GM12878 (cell line): Measurements from ENCODE around the gene SULT1A3. TPM values are rescaled to one million over a fixed set of nuclear protein-coding genes. Genes with fewer than 3 reads are reported as not detected.

Experiments
- ATAC-seq: fragments of 200-7000 bp; cut with Tn5 transposase; 3 replicates; pipeline ENCODE4 v1.9.1; 2020; ENCODE audit warnings: mild to moderate bottlenecking, moderate library complexity
- BruUV-seq: library from RNA; stranded (reverse); fragments of 400-500 nt; replicated peaks from 2 replicates; lab custom pipeline; 2021; lab: Mats Ljungman, UMichigan
- CTCF ChIA-PET: fragments of 300-600 bp; sonication (Branson Sonifier 250); formaldehyde crosslinking; extraction: SDS; loops from one replicate; lab custom pipeline; 2021; ENCODE audit warnings: inconsistent platforms; lab: Yijun Ruan, JAX
- POLR2A ChIA-PET: fragments of 350-600 bp; formaldehyde crosslinking; extraction: SDS; loops from one replicate; lab custom pipeline; 2021; ENCODE audit warnings: inconsistent platforms; lab: Charles Lee
- RAD21 ChIA-PET: fragments of 300-600 bp; sonication (Branson Sonifier 250); formaldehyde crosslinking; loops from one replicate; lab custom pipeline; 2023; ENCODE audit warnings: antibody characterized with exemption; ENCODE audit not compliant: unreplicated experiment; lab: Charles Lee
- SMC1A ChIA-PET: fragments of 300-600 bp; sonication (Branson Sonifier 250); formaldehyde crosslinking; loops from one replicate; lab custom pipeline; 2023; ENCODE audit not compliant: unreplicated experiment, uncharacterized antibody; lab: Charles Lee
- DNase-seq: peaks from one replicate; pipeline ENCODE4 v3.0.0-alpha.2; 2011; ENCODE audit warnings: low read depth, low spot score
- FAIRE-seq: peaks from 3 replicates; lab custom pipeline; 2011; peaks lifted over from hg19 to GRCh38; lab: Jason Lieb, UNC
- H2AFZ ChIP-seq: 2 replicates; pipeline ENCODE4 v1.6.0; 2011; ENCODE audit warnings: low read depth, low read length, control low read depth; ENCODE audit not compliant: control insufficient read depth
- H3K27ac ChIP-seq: 2 replicates; pipeline ENCODE4 v1.5.1; 2011; ENCODE audit warnings: control low read depth; ENCODE audit not compliant: control insufficient read depth, insufficient read depth
- H3K27me3 ChIP-seq, 2 experiments: replicated peaks in 1 of 2; 2 replicates each; pipeline versions ENCODE4 v1.6.0 to v1.6.1; 2011; ENCODE audit warnings: low read length in 1 of 2; ENCODE audit not compliant: control insufficient read depth in 2 of 2, insufficient read depth in 2 of 2
- H3K36me3 ChIP-seq, 2 experiments: 2 replicates each; pipeline ENCODE4 v1.5.1; 2011; ENCODE audit warnings: low read length in 1 of 2; ENCODE audit not compliant: control insufficient read depth in 2 of 2, insufficient read depth in 2 of 2
- H3K4me1 ChIP-seq: 2 replicates; pipeline ENCODE4 v1.6.1; 2011; ENCODE audit warnings: mild to moderate bottlenecking, low read length, moderate library complexity, mixed read lengths; ENCODE audit not compliant: control insufficient read depth, insufficient read depth
- H3K4me2 ChIP-seq: 2 replicates; pipeline ENCODE4 v1.6.0; 2011; ENCODE audit warnings: control low read depth; ENCODE audit not compliant: control insufficient read depth, insufficient read depth
- H3K4me3 ChIP-seq: fragments of 200-600 bp; sonication (generic); 2 replicates; pipeline ENCODE4 v1.5.1; 2016
- H3K79me2 ChIP-seq: 2 replicates; pipeline ENCODE4 v1.6.0; 2011; ENCODE audit warnings: low read length; ENCODE audit not compliant: control insufficient read depth, insufficient read depth
- H3K9ac ChIP-seq: 2 replicates; pipeline ENCODE4 v1.8.0; 2011; ENCODE audit warnings: low read length, control low read depth, mixed read lengths; ENCODE audit not compliant: control insufficient read depth, insufficient read depth
- H3K9me3 ChIP-seq: replicated peaks from 3 replicates; pipeline ENCODE4 v1.5.1; 2011; ENCODE audit warnings: mild to moderate bottlenecking, low read length; ENCODE audit not compliant: control insufficient read depth, insufficient read depth
- H4K20me1 ChIP-seq: 2 replicates; pipeline ENCODE4 v1.6.0; 2011; ENCODE audit not compliant: control insufficient read depth, insufficient read depth
- BHLHE40 ChIP-seq, 2 experiments: fragments of 450-650 bp in 1 of 2; IDR thresholded peaks; 2 replicates each; pipeline ENCODE4 v1.6.1; 2011 to 2017; ENCODE audit warnings: low read depth in 2 of 2, borderline replicate concordance in 1 of 2, improper control_type of control experiment in 1 of 2, low read length in 1 of 2, mild to moderate bottlenecking in 1 of 2
- GATAD2B ChIP-seq: fragments of 450-650 bp; conservative IDR thresholded peaks from 2 replicates; pipeline ENCODE4 v1.6.1; 2017; ENCODE audit warnings: low read depth, mild to moderate bottlenecking, moderate library complexity
- HDAC6 ChIP-seq: fragments of 200-600 bp; sonication (generic); IDR thresholded peaks from one replicate; pipeline ENCODE4 v1.8.0; 2017; ENCODE audit warnings: antibody characterized with exemption; ENCODE audit not compliant: unreplicated experiment
- HDGF ChIP-seq: fragments of 450-650 bp; IDR thresholded peaks from 2 replicates; pipeline ENCODE4 v1.6.1; 2016; ENCODE audit warnings: antibody characterized with exemption
- MXI1 ChIP-seq: fragments of 150-350 bp; IDR thresholded peaks from 2 replicates; pipeline ENCODE4 v1.6.1; 2011; ENCODE audit warnings: low read depth, mild to moderate bottlenecking, inconsistent platforms, low read length, improper control_type of control experiment
- MYC ChIP-seq: IDR thresholded peaks from 2 replicates; pipeline ENCODE4 v1.6.1; 2011; ENCODE audit warnings: mild to moderate bottlenecking, low read length, moderate library complexity, inconsistent platforms; ENCODE audit not compliant: insufficient read depth, insufficient replicate concordance, insufficient read length, severe bottlenecking
- POLR2AphosphoS2 ChIP-seq: IDR thresholded peaks from 2 replicates; pipeline ENCODE4 v1.6.1; 2011; ENCODE audit warnings: low read depth, mild to moderate bottlenecking, low read length, improper control_type of control experiment, moderate library complexity
- POLR2AphosphoS5 ChIP-seq: IDR thresholded peaks from 2 replicates; pipeline ENCODE4 v1.6.1; 2011; ENCODE audit warnings: mild to moderate bottlenecking, low read length, inconsistent platforms
- POU2F2 ChIP-seq: IDR thresholded peaks from 3 replicates; pipeline ENCODE4 v1.6.1; 2011; ENCODE audit warnings: low read depth, mild to moderate bottlenecking, low read length, borderline replicate concordance
- RB1 ChIP-seq: fragments of 450-650 bp; formaldehyde crosslinking; IDR thresholded peaks from 2 replicates; pipeline ENCODE4 v1.6.1; 2017; ENCODE audit warnings: mild to moderate bottlenecking, borderline replicate concordance
- RFX5 ChIP-seq: IDR thresholded peaks from 2 replicates; pipeline ENCODE4 v1.6.1; 2011; ENCODE audit warnings: low read depth, low read length, improper control_type of control experiment
- SMAD5 ChIP-seq: IDR thresholded peaks from 2 replicates; pipeline ENCODE4 v1.6.1; 2016; ENCODE audit warnings: antibody characterized with exemption, low read depth
- SMARCA5 ChIP-seq: fragments of 450-650 bp; IDR thresholded peaks from 2 replicates; pipeline ENCODE4 v1.6.1; 2017; ENCODE audit warnings: mild to moderate bottlenecking
- SP1 ChIP-seq: IDR thresholded peaks from one replicate; pipeline ENCODE4 v1.6.1; 2011; ENCODE audit warnings: low read depth, low read length
- TCF3 ChIP-seq: IDR thresholded peaks from 2 replicates; pipeline ENCODE4 v1.6.1; 2012; ENCODE audit warnings: low read depth, mild to moderate bottlenecking, low read length, borderline replicate concordance; ENCODE audit not compliant: insufficient read depth
- WGBS: methylation state at CpG from one replicate; pipeline ENCODE4 v1.1.6; 2016; ENCODE audit warnings: low lambda C conversion rate; ENCODE audit not compliant: insufficient replicate concordance, insufficient coverage; ENCODE audit errors: missing lambda C conversion rate; 5-methylcytosine and 5-hydroxymethylcytosine counted together
- in situ Hi-C: fragments of 300-500 bp; cut with MboI; formaldehyde crosslinking; loops from 9 replicates; pipeline ENCODE4 v1.14.3; 2018; ENCODE audit warnings: mixed read lengths
- intact Hi-C: fragments of 100-400 bp; cut with micrococcal nuclease; formaldehyde crosslinking; loops from one replicate; pipeline ENCODE4 v1.14.2; 2022; ENCODE audit not compliant: unreplicated experiment
- polyA plus RNA-seq, 11 experiments: library from polyadenylated mRNA; depleted of rRNA in 4 of 11; unstranded in 6 of 11; stranded (reverse) in 5 of 11; fragments of >200 nt; fragmentation: Nextera tagmentation in 4 of 11; fragmentation: Illumina TruSeq in 1 of 11; extraction: Ambion mirVana in 4 of 11; extraction: Trizol in 1 of 11; gene quantifications; 1 replicate in 1 of 11; 2 replicates in 10 of 11; pipeline versions ENCODE4 v1.2.1 to v1.2.3, GENCODE V29; 2011 to 2016; ENCODE audit warnings: inconsistent platforms in 2 of 11, missing spikeins in 2 of 11, low read depth in 1 of 11
- total RNA-seq, 4 experiments: library from RNA; depleted of rRNA in 3 of 4; stranded (reverse); fragments of >200 nt in 3 of 4; fragmentation: Illumina TruSeq in 1 of 4; extraction: Trizol in 1 of 4; gene quantifications; 2 replicates each; pipeline versions ENCODE4 v1.2.1 to v1.2.3, GENCODE V29; 2013 to 2021
- TF ChIP-seq, protein P1 (sequence below): fragments of 450-650 bp; IDR thresholded peaks from 2 replicates; pipeline ENCODE4 v1.6.1; 2017; ENCODE audit warnings: mild to moderate bottlenecking, moderate library complexity
- TF ChIP-seq, protein P2 (sequence below): IDR thresholded peaks from 2 replicates; pipeline ENCODE4 v1.6.1; 2011; ENCODE audit warnings: mild to moderate bottlenecking, low read depth, low read length, moderate library complexity; ENCODE audit not compliant: insufficient replicate concordance

Gene SULT1A3
- total and polyA plus RNA-seq, 10 of the 15 experiments (the other 5 are each of a cell fraction or from before 2014, with no cell fraction given) = 3.3 to 15.8 (median 6.2) TPM

DNA sequence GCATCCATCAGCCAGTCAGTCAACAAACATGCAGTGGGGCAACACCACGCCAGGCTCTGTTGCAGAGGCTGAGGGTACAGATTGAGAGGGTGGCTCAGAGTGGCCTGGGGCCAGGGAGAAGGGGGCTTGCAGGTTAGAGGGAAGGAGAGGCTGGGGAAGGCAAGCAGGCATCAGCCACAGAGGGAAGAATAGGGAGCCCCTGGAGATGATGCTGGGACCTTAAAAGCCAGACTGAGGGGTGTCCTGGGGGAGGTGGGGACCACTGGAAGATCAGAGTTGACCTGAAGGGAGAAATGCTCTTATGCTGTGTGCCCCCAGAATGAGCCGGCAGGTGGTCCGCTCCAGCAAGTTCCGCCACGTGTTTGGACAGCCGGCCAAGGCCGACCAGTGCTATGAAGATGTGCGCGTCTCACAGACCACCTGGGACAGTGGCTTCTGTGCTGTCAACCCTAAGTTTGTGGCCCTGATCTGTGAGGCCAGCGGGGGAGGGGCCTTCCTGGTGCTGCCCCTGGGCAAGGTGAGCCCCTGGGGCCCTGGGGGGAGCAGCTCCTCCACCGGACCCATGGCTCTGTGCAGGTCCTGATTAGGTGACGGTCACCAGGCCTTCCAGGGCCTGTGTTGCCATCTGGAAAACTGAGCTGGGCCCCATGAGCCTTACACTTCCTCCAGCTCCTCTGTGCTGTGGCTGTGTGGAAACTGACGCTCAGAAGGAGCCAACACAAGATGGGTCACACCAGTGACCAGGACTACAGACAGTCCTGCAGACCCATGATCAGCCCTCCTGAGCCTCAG is 14.0 kb upstream of the SULT1A3 start:
- ATAC-seq (peak; percentile 11), FAIRE-seq (no peak), DNase-seq (no peak)
- BruUV-seq = TSS peak; percentile 80
- RAD21 ChIA-PET = interaction anchor here (0.6 to 2.8 kb wide), 7 partner anchors 59 to 245 kb away, joined by 3 to 18 read pairs (median 4); partner anchors contain the start of genes ALDOA, DCTPP1 and TBX6
- Histone ChIP-seq H3K36me3 (peaks cover 17 to 29% of the 10 kb centered on the region in 2 experiments), H4K20me1 (no peaks in the 10 kb centered on the region), H3K4me2 (peak overlapping the region; percentile 100), H3K9ac (peak overlapping the region; percentile 99), H3K9me3 (no peaks in the 10 kb centered on the region), H3K4me3 (peak overlapping the region; percentile 96), H2AFZ (no peak overlapping the region), H3K79me2 (peaks cover 55% of the 10 kb centered on the region), H3K27ac (peak overlapping the region; percentile 100), H3K27me3 (no peaks in the 10 kb centered on the region), H3K4me1 (peaks cover 28% of the 10 kb centered on the region)
- in situ Hi-C loops (loop anchor here (10.0 kb wide), 2 partner anchors 450 to 510 kb away; partner anchors contain the start of gene SRCAP), intact Hi-C loops (no loop called here)
- SMC1A ChIA-PET = interaction anchor here (1.0 to 4.0 kb wide), 4 partner anchors 42 to 186 kb away, joined by 5 to 30 read pairs (median 6); partner anchors contain the start of gene TBX6
- CTCF ChIA-PET = interaction anchor here (1.0 to 4.9 kb wide), 5 partner anchors 72 to 473 kb away, joined by 3 to 45 read pairs (median 5); partner anchors contain the start of genes FBRS, GDPD3 and TBX6
- under 1% methylated on average over 13 of the region's 13 CpGs for WGBS
- POLR2A ChIA-PET = interaction anchor here (0.9 to 5.2 kb wide), 12 partner anchors 57 to 421 kb away, joined by 3 to 59 read pairs (median 4); partner anchors contain the start of genes ALDOA, CD2BP2, TBC1D10B and TBX6
- TF ChIP-seq TCF3 (0 out of 2 replicates have a peak, but pooled peaks have one; percentile 47), HDGF (peak; percentile 35; the same call in 1 of the 2 replicates), SP1 (peak; percentile 20), RB1 (no peak), BHLHE40 (IDR thresholded peaks at IDR 0.05; ENCODE audit: borderline replicate concordance in 1 of 2, low read depth in 2 of 2, low read length in 1 of 2) (peak in 1 of 2 experiments; percentile 24; a peak in 1 of 4 replicates), POU2F2 (peak; percentile 7; the same call in 1 of the 3 replicates), RFX5 (no peak), POLR2AphosphoS5 (peak; percentile 93), POLR2AphosphoS2 (peak; percentile 81; the same call in 1 of the 2 replicates), HDAC6 (peak; percentile 22), MXI1 (peak; percentile 45; the same call in 1 of the 2 replicates), SMARCA5 (0 out of 2 replicates have a peak, but pooled peaks have one; percentile 67), GATAD2B (peak; percentile 11), SMAD5 (no peak; the same call in none of the 2 replicates), MYC (peak; percentile 59)
- TF ChIP-seq, protein P1, sequence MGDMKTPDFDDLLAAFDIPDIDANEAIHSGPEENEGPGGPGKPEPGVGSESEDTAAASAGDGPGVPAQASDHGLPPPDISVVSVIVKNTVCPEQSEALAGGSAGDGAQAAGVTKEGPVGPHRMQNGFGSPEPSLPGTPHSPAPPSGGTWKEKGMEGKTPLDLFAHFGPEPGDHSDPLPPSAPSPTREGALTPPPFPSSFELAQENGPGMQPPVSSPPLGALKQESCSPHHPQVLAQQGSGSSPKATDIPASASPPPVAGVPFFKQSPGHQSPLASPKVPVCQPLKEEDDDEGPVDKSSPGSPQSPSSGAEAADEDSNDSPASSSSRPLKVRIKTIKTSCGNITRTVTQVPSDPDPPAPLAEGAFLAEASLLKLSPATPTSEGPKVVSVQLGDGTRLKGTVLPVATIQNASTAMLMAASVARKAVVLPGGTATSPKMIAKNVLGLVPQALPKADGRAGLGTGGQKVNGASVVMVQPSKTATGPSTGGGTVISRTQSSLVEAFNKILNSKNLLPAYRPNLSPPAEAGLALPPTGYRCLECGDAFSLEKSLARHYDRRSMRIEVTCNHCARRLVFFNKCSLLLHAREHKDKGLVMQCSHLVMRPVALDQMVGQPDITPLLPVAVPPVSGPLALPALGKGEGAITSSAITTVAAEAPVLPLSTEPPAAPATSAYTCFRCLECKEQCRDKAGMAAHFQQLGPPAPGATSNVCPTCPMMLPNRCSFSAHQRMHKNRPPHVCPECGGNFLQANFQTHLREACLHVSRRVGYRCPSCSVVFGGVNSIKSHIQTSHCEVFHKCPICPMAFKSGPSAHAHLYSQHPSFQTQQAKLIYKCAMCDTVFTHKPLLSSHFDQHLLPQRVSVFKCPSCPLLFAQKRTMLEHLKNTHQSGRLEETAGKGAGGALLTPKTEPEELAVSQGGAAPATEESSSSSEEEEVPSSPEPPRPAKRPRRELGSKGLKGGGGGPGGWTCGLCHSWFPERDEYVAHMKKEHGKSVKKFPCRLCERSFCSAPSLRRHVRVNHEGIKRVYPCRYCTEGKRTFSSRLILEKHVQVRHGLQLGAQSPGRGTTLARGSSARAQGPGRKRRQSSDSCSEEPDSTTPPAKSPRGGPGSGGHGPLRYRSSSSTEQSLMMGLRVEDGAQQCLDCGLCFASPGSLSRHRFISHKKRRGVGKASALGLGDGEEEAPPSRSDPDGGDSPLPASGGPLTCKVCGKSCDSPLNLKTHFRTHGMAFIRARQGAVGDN = peak; percentile 36; the same call in 1 of the 2 replicates
- TF ChIP-seq, protein P2, sequence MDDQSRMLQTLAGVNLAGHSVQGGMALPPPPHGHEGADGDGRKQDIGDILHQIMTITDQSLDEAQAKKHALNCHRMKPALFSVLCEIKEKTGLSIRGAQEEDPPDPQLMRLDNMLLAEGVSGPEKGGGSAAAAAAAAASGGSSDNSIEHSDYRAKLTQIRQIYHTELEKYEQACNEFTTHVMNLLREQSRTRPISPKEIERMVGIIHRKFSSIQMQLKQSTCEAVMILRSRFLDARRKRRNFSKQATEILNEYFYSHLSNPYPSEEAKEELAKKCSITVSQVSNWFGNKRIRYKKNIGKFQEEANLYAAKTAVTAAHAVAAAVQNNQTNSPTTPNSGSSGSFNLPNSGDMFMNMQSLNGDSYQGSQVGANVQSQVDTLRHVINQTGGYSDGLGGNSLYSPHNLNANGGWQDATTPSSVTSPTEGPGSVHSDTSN = no peak
